ENCODE data around the gene PRMT7. TPM values are rescaled to one million over a fixed set of nuclear protein-coding genes. Genes with fewer than 3 reads are reported as not detected.

PRMT7 gene
- total RNA-seq, 1 experiment from 2014 or later, result 33.1 TPM

- TF ChIP-seq, protein P1, sequence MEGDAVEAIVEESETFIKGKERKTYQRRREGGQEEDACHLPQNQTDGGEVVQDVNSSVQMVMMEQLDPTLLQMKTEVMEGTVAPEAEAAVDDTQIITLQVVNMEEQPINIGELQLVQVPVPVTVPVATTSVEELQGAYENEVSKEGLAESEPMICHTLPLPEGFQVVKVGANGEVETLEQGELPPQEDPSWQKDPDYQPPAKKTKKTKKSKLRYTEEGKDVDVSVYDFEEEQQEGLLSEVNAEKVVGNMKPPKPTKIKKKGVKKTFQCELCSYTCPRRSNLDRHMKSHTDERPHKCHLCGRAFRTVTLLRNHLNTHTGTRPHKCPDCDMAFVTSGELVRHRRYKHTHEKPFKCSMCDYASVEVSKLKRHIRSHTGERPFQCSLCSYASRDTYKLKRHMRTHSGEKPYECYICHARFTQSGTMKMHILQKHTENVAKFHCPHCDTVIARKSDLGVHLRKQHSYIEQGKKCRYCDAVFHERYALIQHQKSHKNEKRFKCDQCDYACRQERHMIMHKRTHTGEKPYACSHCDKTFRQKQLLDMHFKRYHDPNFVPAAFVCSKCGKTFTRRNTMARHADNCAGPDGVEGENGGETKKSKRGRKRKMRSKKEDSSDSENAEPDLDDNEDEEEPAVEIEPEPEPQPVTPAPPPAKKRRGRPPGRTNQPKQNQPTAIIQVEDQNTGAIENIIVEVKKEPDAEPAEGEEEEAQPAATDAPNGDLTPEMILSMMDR (IDR thresholded peaks at IDR 0.05), result no peak
- peak; percentile 19; the same call in 1 of the 2 replicates for TF ChIP-seq POLR2AphosphoS5 (IDR thresholded peaks at IDR 0.05; ENCODE audit: low read depth, low read length)
- Histone ChIP-seq H3K4me1 (ENCODE audit: control insufficient read depth, insufficient read depth, low read length) (peaks cover 22% of the 10 kb centered on the region), H3K27me3 (ENCODE audit: control insufficient read depth, insufficient read depth, low read length) (no peaks in the 10 kb centered on the region), H3K36me3 (ENCODE audit: control insufficient read depth, insufficient read depth, low read length) (peaks cover 8% of the 10 kb centered on the region), H3K4me3 (ENCODE audit: low read depth in 2 of 2, low read length in 2 of 2) (no peak overlapping the region), H3K9me3 (ENCODE audit: control insufficient read depth, insufficient read depth, low read depth, low read length) (no peaks in the 10 kb centered on the region), H3K27ac (ENCODE audit: low read length) (no peak overlapping the region)
- ChIA-PET POLR2A (interaction anchor here (0.9 kb wide), 1 partner anchor 10 kb away, joined by 4 read pairs; the partner anchor contains the start of genes PRMT7 and SLC7A6OS), CTCF (no interaction called here)
- DNase-seq (ENCODE audit: low read depth, low spot score) (no peak), ATAC-seq (no peak)
- in situ Hi-C loops (cut with HindIII; ENCODE audit: low pct_unique_long_range_greater_than_20kb, low sequenced_read_pairs) (no loop called here), intact Hi-C loops (cut with micrococcal nuclease; ENCODE audit: unreplicated experiment) (no loop called here)
- no TSS peak for BruUV-seq (replicated peaks)
These were observed 9.9 kb upstream of the PRMT7 start for GRCh38 chr16:68300734-68301459.

GRCh38 chr16:68306633-68307032 is 4.2 kb upstream of the PRMT7 start:
- BruUV-seq (replicated peaks), result no TSS peak
- H3K27me3 ChIP-seq (ENCODE audit: control insufficient read depth, insufficient read depth, low read length), result no peaks in the 10 kb centered on the region
- H3K4me3 ChIP-seq (ENCODE audit: low read depth in 2 of 2, low read length in 2 of 2), result no peak overlapping the region
- ChIA-PET CTCF (no interaction called here), POLR2A (no interaction called here)
- TF ChIP-seq POLR2AphosphoS5 (IDR thresholded peaks at IDR 0.05; ENCODE audit: low read depth, low read length) (no peak), SIN3A (IDR thresholded peaks at IDR 0.05; ENCODE audit: borderline replicate concordance, insufficient read depth, low read depth, low read length) (no peak), TCF7L2 (IDR thresholded peaks at IDR 0.05; ENCODE audit: low read depth, low read length) (no peak)
- TF ChIP-seq, protein P2, sequence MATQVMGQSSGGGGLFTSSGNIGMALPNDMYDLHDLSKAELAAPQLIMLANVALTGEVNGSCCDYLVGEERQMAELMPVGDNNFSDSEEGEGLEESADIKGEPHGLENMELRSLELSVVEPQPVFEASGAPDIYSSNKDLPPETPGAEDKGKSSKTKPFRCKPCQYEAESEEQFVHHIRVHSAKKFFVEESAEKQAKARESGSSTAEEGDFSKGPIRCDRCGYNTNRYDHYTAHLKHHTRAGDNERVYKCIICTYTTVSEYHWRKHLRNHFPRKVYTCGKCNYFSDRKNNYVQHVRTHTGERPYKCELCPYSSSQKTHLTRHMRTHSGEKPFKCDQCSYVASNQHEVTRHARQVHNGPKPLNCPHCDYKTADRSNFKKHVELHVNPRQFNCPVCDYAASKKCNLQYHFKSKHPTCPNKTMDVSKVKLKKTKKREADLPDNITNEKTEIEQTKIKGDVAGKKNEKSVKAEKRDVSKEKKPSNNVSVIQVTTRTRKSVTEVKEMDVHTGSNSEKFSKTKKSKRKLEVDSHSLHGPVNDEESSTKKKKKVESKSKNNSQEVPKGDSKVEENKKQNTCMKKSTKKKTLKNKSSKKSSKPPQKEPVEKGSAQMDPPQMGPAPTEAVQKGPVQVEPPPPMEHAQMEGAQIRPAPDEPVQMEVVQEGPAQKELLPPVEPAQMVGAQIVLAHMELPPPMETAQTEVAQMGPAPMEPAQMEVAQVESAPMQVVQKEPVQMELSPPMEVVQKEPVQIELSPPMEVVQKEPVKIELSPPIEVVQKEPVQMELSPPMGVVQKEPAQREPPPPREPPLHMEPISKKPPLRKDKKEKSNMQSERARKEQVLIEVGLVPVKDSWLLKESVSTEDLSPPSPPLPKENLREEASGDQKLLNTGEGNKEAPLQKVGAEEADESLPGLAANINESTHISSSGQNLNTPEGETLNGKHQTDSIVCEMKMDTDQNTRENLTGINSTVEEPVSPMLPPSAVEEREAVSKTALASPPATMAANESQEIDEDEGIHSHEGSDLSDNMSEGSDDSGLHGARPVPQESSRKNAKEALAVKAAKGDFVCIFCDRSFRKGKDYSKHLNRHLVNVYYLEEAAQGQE (IDR thresholded peaks at IDR 0.05; ENCODE audit: insufficient read depth in 1 of 2, low read depth in 2 of 2, low read length in 1 of 2), result no peak
- TF ChIP-seq, protein P1 (IDR thresholded peaks at IDR 0.05), result no peak
- H3K27ac ChIP-seq (ENCODE audit: low read length), result no peak overlapping the region
- peaks cover 6% of the 10 kb centered on the region for H3K4me1 ChIP-seq (ENCODE audit: control insufficient read depth, insufficient read depth, low read length)
- DNase-seq (ENCODE audit: low read depth, low spot score), result no peak
- no peaks in the 10 kb centered on the region for H3K9me3 ChIP-seq (ENCODE audit: control insufficient read depth, insufficient read depth, low read depth, low read length)
- ATAC-seq, result no peak
- in situ Hi-C loops (cut with HindIII; ENCODE audit: low pct_unique_long_range_greater_than_20kb, low sequenced_read_pairs) (no loop called here), intact Hi-C loops (cut with micrococcal nuclease; ENCODE audit: unreplicated experiment) (no loop called here)
- H3K36me3 ChIP-seq (ENCODE audit: control insufficient read depth, insufficient read depth, low read length), result peaks cover 14% of the 10 kb centered on the region

All from Panc1 (cell line).